Astrocyte of the spinal cord (primary cell): ENCODE results near the gene LCNL1.

Experiments used
- DNase-seq: peaks from one replicate; pipeline ENCODE4 v3.0.0; 2011; ENCODE audit warnings: low read depth, low spot score
- H3K4me3 ChIP-seq: 2 replicates; pipeline ENCODE4 v1.5.1; 2011; ENCODE audit warnings: low read depth, mild to moderate bottlenecking, low read length, moderate library complexity
- in situ Hi-C: cut with HindIII; loops from 2 replicates; pipeline ENCODE4 v1.10.0; 2017; ENCODE audit warnings: low sequenced_read_pairs
- TF ChIP-seq, protein P1 (sequence below): IDR thresholded peaks from 2 replicates; pipeline ENCODE4 v1.5.1; 2012; ENCODE audit warnings: low read depth, mild to moderate bottlenecking, low read length, inconsistent platforms

The LCNL1 gene

DNA sequence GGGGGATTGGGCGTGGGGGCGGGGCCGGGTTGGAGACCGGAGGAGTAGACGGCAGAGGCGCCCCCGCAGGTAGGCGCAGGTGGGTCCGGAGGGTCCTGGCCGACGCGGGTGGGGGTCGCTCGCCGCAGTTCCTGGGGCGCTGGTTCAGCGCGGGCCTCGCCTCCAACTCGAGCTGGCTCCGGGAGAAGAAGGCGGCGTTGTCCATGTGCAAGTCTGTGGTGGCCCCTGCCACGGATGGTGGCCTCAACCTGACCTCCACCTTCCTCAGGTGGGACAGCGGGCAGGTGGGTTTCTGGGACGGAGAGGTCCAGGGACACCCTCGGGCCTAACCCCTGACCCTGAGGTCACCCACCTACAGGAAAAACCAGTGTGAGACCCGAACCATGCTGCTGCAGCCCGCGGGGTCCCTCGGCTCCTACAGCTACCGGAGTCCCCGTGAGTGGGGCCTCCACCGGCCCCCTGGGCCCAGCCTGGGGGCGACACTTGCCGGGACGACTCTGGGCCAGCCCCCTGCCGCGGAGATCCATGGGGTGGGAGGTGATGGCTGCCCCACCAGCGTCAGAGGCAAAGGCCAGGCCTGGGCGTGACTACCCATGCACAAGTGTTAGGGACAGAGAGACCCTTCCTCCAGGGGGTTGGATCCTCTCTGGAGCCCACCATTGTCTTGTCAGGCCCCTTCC is 3.8 kb upstream of the LCNL1 start:
- TF ChIP-seq, protein P1, sequence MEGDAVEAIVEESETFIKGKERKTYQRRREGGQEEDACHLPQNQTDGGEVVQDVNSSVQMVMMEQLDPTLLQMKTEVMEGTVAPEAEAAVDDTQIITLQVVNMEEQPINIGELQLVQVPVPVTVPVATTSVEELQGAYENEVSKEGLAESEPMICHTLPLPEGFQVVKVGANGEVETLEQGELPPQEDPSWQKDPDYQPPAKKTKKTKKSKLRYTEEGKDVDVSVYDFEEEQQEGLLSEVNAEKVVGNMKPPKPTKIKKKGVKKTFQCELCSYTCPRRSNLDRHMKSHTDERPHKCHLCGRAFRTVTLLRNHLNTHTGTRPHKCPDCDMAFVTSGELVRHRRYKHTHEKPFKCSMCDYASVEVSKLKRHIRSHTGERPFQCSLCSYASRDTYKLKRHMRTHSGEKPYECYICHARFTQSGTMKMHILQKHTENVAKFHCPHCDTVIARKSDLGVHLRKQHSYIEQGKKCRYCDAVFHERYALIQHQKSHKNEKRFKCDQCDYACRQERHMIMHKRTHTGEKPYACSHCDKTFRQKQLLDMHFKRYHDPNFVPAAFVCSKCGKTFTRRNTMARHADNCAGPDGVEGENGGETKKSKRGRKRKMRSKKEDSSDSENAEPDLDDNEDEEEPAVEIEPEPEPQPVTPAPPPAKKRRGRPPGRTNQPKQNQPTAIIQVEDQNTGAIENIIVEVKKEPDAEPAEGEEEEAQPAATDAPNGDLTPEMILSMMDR, result no peak
- no peak for DNase-seq
- no peak overlapping the region for H3K4me3 ChIP-seq
- in situ Hi-C loops, result no loop called here

DNA sequence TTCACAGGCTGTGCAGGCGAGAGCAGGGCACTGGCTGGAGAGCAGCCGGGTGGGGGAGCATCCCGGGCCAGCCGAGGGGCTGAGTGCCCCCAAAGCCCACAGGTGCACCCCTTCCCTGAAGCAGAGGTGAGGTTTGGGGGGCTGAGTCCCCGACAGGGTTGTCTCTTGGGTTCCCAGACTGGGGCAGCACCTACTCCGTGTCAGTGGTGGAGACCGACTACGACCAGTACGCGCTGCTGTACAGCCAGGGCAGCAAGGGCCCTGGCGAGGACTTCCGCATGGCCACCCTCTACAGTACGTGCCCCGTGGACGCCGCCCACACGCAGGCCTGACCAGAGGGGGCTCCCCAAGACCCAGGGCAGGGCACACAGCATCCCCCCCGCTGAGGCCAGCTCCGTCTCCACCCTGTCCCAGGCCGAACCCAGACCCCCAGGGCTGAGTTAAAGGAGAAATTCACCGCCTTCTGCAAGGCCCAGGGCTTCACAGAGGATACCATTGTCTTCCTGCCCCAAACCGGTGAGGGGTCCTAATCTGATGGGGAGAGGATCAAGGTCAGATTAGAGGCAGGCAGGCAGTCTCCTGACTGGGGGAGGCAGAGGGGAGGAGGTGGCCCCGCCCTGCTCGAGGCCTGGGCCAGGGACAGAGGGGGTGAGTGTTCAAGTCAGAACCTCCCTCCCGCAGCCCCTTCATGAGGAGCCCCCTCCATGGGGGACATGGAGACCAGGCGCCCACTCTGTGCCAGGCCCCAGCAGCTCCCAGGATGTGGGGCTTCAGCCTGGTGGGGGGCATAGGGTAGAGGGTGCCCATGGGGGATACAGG is 2.8 kb upstream of the LCNL1 start:
- no peak overlapping the region for H3K4me3 ChIP-seq
- in situ Hi-C loops, result no loop called here
- no peak for DNase-seq
- TF ChIP-seq, protein P1, result no peak

DNA sequence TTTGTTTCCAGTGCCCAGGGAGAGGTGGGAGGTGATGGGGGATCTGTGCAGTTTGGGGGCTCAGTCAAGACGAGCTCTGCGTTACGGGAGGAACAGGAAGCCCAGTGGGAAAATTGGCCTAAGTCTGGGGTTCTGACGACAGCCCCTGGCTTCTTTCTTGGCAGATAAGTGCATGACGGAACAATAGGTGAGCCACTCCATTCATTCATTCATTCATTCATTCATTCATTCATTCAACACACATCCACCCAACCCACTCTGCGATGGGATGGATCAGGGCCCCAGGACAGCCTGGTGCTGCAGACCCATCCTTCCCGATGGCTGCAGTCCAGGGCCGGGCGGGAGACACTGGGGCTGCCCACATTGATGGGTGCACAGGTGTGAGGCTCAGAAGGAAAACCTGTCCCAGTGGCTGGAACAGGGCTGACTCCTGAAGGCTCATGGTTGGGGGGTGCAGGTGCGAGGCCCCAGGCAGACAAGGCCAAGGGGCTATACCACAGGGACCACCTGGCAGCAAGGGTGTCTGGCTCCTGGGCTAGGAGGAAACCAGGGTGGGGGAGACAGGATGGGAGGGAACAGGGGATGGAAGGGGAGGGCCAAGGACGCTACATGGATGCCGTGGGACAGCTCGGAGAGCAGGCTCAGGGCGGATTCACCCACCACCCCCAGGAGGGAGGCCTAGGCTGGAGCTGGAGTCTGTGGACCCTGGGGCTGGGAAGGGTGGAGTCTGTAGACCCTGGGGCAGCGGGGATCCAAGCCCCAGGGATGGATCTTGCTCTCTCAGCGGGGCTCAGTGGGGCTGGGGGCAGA is 1.9 kb upstream of the LCNL1 start:
- H3K4me3 ChIP-seq, result no peak overlapping the region
- TF ChIP-seq, protein P1, result no peak

DNA sequence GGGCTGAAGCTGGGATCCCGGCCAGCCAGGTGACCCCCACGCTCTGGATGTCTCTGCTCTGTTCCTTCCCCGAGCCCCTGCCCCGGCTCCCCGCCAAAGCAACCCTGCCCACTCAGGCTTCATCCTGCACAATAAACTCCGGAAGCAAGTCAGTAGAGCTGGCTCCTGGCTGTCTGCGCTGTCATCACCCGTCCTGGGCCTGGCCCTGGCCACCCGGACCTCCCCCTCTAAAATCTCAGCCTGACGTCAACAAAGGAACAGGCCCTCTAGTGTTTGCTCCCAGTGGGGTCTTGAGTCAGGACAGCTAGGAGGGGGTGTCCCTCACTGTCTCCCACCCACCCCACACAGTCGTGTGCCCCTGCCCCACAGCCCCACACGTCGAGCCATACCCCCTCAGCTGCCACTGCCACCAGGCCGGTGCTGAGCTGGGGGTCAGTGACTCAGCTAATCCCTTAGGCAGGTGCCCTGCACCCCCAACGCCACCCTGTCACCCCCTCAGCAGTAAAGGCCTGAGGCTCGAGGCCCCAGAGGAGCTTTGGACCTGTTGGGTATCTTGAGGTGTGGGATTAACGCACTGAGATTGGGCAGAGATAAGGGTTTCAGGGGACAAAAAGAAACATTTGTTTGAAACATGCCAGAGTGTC is 1.1 kb upstream of the LCNL1 start:
- TF ChIP-seq, protein P1, result no peak
- in situ Hi-C loops, result no loop called here
- no peak for DNase-seq
- no peak overlapping the region for H3K4me3 ChIP-seq

More for the DNA sequence above, 1.9 kb upstream of the LCNL1 start:
- no peak for DNase-seq
- in situ Hi-C loops, result no loop called here

DNA sequence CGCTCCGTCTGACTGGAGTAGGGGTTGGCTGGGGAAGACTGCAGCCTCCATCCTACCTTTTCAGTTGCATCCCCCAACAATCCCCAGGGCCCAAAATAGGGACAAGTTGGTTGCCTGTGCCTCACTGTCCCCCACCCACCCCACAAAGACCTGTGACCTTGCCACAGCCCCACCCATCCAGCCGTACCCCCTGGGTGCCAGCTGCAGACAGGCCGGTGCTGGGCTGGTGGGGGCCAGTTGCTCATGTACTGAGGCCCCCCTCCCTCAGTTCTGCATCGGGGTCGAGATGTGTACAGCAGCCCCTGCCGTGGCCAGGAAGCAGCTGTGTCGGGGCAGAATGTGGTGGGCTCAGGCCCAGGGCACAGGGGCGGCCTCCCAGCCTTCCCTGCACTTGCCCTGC is 374 bp downstream of the LCNL1 start:
- no peak for DNase-seq
- in situ Hi-C loops, result no loop called here
- TF ChIP-seq, protein P1, result no peak
- no peak overlapping the region for H3K4me3 ChIP-seq
